ENCODE measurements around the gene PPP1R13B.

- no peak for TF ChIP-seq CTCF (IDR thresholded peaks at IDR 0.05 in 4 of 5, conservative IDR thresholded peaks at IDR 0.05 in 1 of 5)
- TF ChIP-seq POLR2A (IDR thresholded peaks at IDR 0.05): no peak
These were observed 144.6 kb downstream of the PPP1R13B start for GRCh38 chr14:103702497-103703432.
